Trophoblast cell (in vitro differentiated cells and primary cell): ENCODE data around the gene DHRS1.

Experiments used
- DNase-seq, 2 donors: peaks; one replicate each; pipeline ENCODE4 v3.0.0-alpha.2; 2016
- H2AFZ ChIP-seq: 2 replicates; pipeline ENCODE4 v1.6.1; 2013; ENCODE audit warnings: low read length, moderate library complexity, mild to moderate bottlenecking; ENCODE audit not compliant: insufficient read depth, poor library complexity
- H2AK5ac ChIP-seq: 2 replicates; pipeline ENCODE4 v1.6.1; 2013; ENCODE audit warnings: mild to moderate bottlenecking, low read length
- H2BK120ac ChIP-seq: 2 replicates; pipeline ENCODE4 v1.6.1; 2013; ENCODE audit warnings: low read length, mild to moderate bottlenecking, moderate library complexity; ENCODE audit not compliant: insufficient read depth, poor library complexity
- H2BK12ac ChIP-seq: 2 replicates; pipeline ENCODE4 v1.6.1; 2013; ENCODE audit warnings: mild to moderate bottlenecking, low read length, moderate library complexity
- H2BK5ac ChIP-seq: 2 replicates; pipeline ENCODE4 v1.6.1; 2013; ENCODE audit warnings: low read length, low read depth, moderate library complexity, mild to moderate bottlenecking; ENCODE audit not compliant: poor library complexity
- H3K14ac ChIP-seq: 2 replicates; pipeline ENCODE4 v1.6.1; 2013; ENCODE audit warnings: mild to moderate bottlenecking, low read length
- H3K18ac ChIP-seq: 2 replicates; pipeline ENCODE4 v1.6.1; 2013; ENCODE audit warnings: mild to moderate bottlenecking, low read length
- H3K23ac ChIP-seq: 2 replicates; pipeline ENCODE4 v1.6.1; 2013; ENCODE audit warnings: low read length
- H3K27ac ChIP-seq: 2 replicates; pipeline ENCODE4 v1.5.1; 2013; ENCODE audit warnings: low read depth, mild to moderate bottlenecking, inconsistent platforms, low read length, moderate library complexity
- H3K27me3 ChIP-seq: 2 replicates; pipeline ENCODE4 v1.6.1; 2013; ENCODE audit warnings: inconsistent platforms, mild to moderate bottlenecking, low read length, moderate library complexity; ENCODE audit not compliant: insufficient read depth
- H3K36me3 ChIP-seq, 2 experiments: 1 replicate in 1 of 2; 2 replicates in 1 of 2; pipeline ENCODE4 v1.6.1; 2013; ENCODE audit warnings: low read length in 2 of 2, mild to moderate bottlenecking in 2 of 2, moderate library complexity in 1 of 2; ENCODE audit not compliant: insufficient read depth in 2 of 2, control insufficient read depth in 1 of 2
- H3K4ac ChIP-seq: 2 replicates; pipeline ENCODE4 v1.6.1; 2013; ENCODE audit warnings: low read depth, mild to moderate bottlenecking, low read length, moderate library complexity
- H3K4me1 ChIP-seq, 2 experiments: 1 replicate in 1 of 2; 2 replicates in 1 of 2; pipeline ENCODE4 v1.6.1; 2013; ENCODE audit warnings: low read length in 2 of 2, mild to moderate bottlenecking in 2 of 2, moderate library complexity in 1 of 2; ENCODE audit not compliant: insufficient read depth in 2 of 2, control insufficient read depth in 1 of 2
- H3K4me2 ChIP-seq: 2 replicates; pipeline ENCODE4 v1.6.1; 2013; ENCODE audit warnings: inconsistent platforms, mild to moderate bottlenecking, low read length, moderate library complexity
- H3K4me3 ChIP-seq: 2 replicates; pipeline ENCODE4 v1.5.1; 2013; ENCODE audit warnings: mild to moderate bottlenecking, low read depth, low read length, inconsistent platforms
- H3K79me1 ChIP-seq: one replicate; pipeline ENCODE4 v1.6.1; 2013; ENCODE audit warnings: low read length
- H3K79me2 ChIP-seq: 2 replicates; pipeline ENCODE4 v1.6.1; 2013; ENCODE audit warnings: low read length, mild to moderate bottlenecking; ENCODE audit not compliant: control insufficient read depth, insufficient read depth, poor library complexity
- H3K9ac ChIP-seq: 2 replicates; pipeline ENCODE4 v1.6.1; 2013; ENCODE audit warnings: mild to moderate bottlenecking, low read length
- H3K9me3 ChIP-seq: 2 replicates; pipeline ENCODE4 v1.6.1; 2013; ENCODE audit warnings: low read depth, mild to moderate bottlenecking, control low read depth, inconsistent platforms, low read length; ENCODE audit not compliant: insufficient read depth
- H4K12ac ChIP-seq: 2 replicates; pipeline ENCODE4 v1.6.1; 2013; ENCODE audit warnings: low read depth, mild to moderate bottlenecking, low read length, moderate library complexity
- H4K8ac ChIP-seq: 2 replicates; pipeline ENCODE4 v1.6.1; 2013; ENCODE audit warnings: low read depth, mild to moderate bottlenecking, low read length, moderate library complexity
- H4K91ac ChIP-seq: one replicate; pipeline ENCODE4 v1.6.1; 2013; ENCODE audit warnings: low read depth, mild to moderate bottlenecking, low read length, moderate library complexity
- WGBS: extraction: QIAGEN DNeasy Blood & Tissue Kit; methylation state at CpG from one replicate; pipeline ENCODE4 v1.1.7; 2013; ENCODE audit warnings: missing lambda C conversion rate; ENCODE audit not compliant: insufficient read length, insufficient coverage; ENCODE audit errors: extremely low coverage; 5-methylcytosine and 5-hydroxymethylcytosine counted together

The DHRS1 gene

GRCh38 chr14:24250354-24250753, 49.2 kb downstream of the DHRS1 start:
- H3K18ac ChIP-seq = no peak overlapping the region
- no peak overlapping the region for H3K9ac ChIP-seq
- H2AK5ac ChIP-seq = no peak overlapping the region
- H3K9me3 ChIP-seq = no peaks in the 10 kb centered on the region
- H2BK120ac ChIP-seq = no peak overlapping the region
- no peaks in the 10 kb centered on the region for H3K79me2 ChIP-seq
- H4K91ac ChIP-seq = no peak overlapping the region
- H3K14ac ChIP-seq = no peak overlapping the region
- no peak overlapping the region for H4K12ac ChIP-seq
- H2BK5ac ChIP-seq = no peak overlapping the region
- no peak for DNase-seq
- peaks cover 3% of the 10 kb centered on the region for H3K79me1 ChIP-seq
- H2BK12ac ChIP-seq = no peak overlapping the region
- H3K4ac ChIP-seq = no peak overlapping the region
- H3K27ac ChIP-seq = no peak overlapping the region
- H3K4me2 ChIP-seq = no peak overlapping the region
- H3K4me1 ChIP-seq = peaks cover 3 to 4% of the 10 kb centered on the region in 2 experiments
- no peak overlapping the region for H3K23ac ChIP-seq
- H2AFZ ChIP-seq = no peak overlapping the region
- H4K8ac ChIP-seq = no peak overlapping the region
- H3K4me3 ChIP-seq = no peak overlapping the region
- H3K36me3 ChIP-seq = peaks cover 42 to 49% of the 10 kb centered on the region in 2 experiments
- WGBS = no CpG with 5 or more reads among the region's 4 CpGs
- no peaks in the 10 kb centered on the region for H3K27me3 ChIP-seq

DNA sequence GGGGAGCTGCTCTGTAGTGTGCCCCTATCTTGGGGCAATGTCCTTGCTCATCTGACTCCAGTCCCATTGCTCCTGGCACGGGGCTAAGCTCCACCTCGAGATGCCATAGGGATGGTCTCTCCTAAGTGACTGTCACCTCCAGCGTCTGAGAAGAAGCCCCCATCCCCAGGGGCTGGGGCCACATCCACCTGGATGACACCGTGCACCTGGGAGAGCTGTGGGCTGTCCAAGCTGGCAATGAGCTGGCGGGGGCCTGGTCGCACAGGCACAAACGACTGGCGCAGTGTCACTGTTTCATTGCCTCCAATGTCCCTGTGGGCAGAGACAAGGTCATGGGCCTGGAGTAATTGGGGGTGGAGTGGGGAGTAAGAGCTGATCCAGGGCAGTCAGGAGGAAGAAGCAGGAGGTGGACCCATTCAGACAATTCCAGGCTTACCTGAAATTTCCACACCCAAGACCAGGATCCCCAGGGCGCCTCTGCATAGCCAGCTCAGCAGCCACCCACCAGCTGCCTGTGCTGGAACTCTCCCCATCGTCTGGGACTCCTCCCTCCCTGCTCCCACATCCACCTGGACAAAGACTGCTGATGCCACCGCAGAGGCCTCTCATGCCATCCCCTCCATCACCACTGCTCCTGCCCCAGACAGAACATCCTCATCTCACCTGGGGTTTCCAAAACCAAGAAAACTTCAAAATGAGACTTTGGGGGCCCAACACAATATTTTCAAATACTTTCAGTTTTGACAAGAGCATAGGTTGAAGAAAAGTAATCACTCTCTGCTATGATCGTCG, 50.2 kb downstream of the DHRS1 start:
- Histone ChIP-seq H3K79me2 (no peaks in the 10 kb centered on the region), H3K4me2 (no peak overlapping the region), H3K4me3 (no peak overlapping the region), H3K14ac (no peak overlapping the region), H4K12ac (no peak overlapping the region), H4K8ac (no peak overlapping the region), H3K4ac (no peak overlapping the region), H3K27me3 (no peaks in the 10 kb centered on the region), H2BK12ac (no peak overlapping the region), H2AK5ac (no peak overlapping the region), H2BK5ac (no peak overlapping the region), H3K79me1 (peaks cover 3% of the 10 kb centered on the region), H3K9me3 (no peaks in the 10 kb centered on the region), H2AFZ (no peak overlapping the region), H3K9ac (no peak overlapping the region), H3K4me1 (peaks cover 3 to 4% of the 10 kb centered on the region in 2 experiments), H3K18ac (no peak overlapping the region), H2BK120ac (no peak overlapping the region), H4K91ac (no peak overlapping the region), H3K27ac (no peak overlapping the region), H3K23ac (no peak overlapping the region), H3K36me3 (peaks cover 33 to 40% of the 10 kb centered on the region in 2 experiments)
- no CpG with 5 or more reads among the region's 13 CpGs for WGBS
- no peak for DNase-seq

DNA sequence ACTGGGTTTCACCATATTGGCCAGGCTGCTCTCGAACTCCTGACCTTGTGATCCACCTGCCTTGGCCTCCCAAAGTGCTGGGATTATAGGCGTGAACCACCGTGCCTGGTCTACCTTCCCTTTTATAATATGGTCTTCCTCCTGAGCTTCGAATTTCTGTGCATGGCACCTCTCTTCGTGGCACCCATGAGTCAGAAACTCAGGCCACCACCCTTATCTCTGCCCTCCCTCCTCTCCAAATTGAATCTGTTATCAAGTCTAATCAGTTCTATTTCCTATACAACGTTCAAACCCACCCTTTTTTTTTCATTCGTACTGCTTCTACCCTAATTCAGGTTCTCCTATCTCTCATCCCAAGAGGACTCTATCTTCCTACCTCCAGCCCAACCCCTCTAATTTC, 52.2 kb downstream of the DHRS1 start:
- no peak for DNase-seq
- Histone ChIP-seq H2BK120ac (no peak overlapping the region), H3K4me1 (peaks cover 7 to 9% of the 10 kb centered on the region in 2 experiments), H3K23ac (no peak overlapping the region), H2BK12ac (no peak overlapping the region), H3K79me1 (peaks cover 8% of the 10 kb centered on the region), H4K91ac (no peak overlapping the region), H3K36me3 (peaks cover 22 to 23% of the 10 kb centered on the region in 2 experiments), H2AFZ (no peak overlapping the region), H3K14ac (no peak overlapping the region), H3K27ac (no peak overlapping the region), H3K4ac (no peak overlapping the region), H3K18ac (no peak overlapping the region), H3K79me2 (peaks cover 1% of the 10 kb centered on the region), H3K4me3 (no peak overlapping the region), H4K12ac (no peak overlapping the region), H3K9me3 (no peaks in the 10 kb centered on the region), H2BK5ac (no peak overlapping the region), H2AK5ac (no peak overlapping the region), H3K9ac (no peak overlapping the region), H3K27me3 (no peaks in the 10 kb centered on the region), H4K8ac (no peak overlapping the region), H3K4me2 (no peak overlapping the region)
- 100% methylated on average over 2 of the region's 7 CpGs for WGBS

- Histone ChIP-seq H3K27ac (no peak overlapping the region), H3K4me2 (no peak overlapping the region), H4K12ac (no peak overlapping the region), H3K4me3 (no peak overlapping the region), H3K14ac (no peak overlapping the region), H3K27me3 (no peaks in the 10 kb centered on the region), H3K9ac (no peak overlapping the region), H3K79me1 (peaks cover 10% of the 10 kb centered on the region), H4K8ac (no peak overlapping the region), H3K23ac (no peak overlapping the region), H2AFZ (no peak overlapping the region), H2BK5ac (no peak overlapping the region), H3K9me3 (no peaks in the 10 kb centered on the region), H4K91ac (no peak overlapping the region), H3K79me2 (peaks cover 4% of the 10 kb centered on the region), H3K4ac (no peak overlapping the region), H2BK120ac (no peak overlapping the region), H3K18ac (no peak overlapping the region), H2BK12ac (no peak overlapping the region), H3K36me3 (peaks cover 16 to 20% of the 10 kb centered on the region in 2 experiments), H3K4me1 (peaks cover 4 to 6% of the 10 kb centered on the region in 2 experiments), H2AK5ac (no peak overlapping the region)
- WGBS = no CpG with 5 or more reads among the region's 3 CpGs
- no peak for DNase-seq
Measured at GRCh38 chr14:24246765-24247212, 52.8 kb downstream of the DHRS1 start.
